A673 (cell line): ENCODE data around the gene KREMEN1. TPM values are rescaled to one million over a fixed set of nuclear protein-coding genes. Genes with fewer than 3 reads are reported as not detected.

Experiments used
- BruUV-seq: library from RNA; stranded (reverse); fragments of 400-500 nt; replicated peaks from 2 replicates; lab custom pipeline; 2021; lab: Mats Ljungman, UMichigan
- CTCF ChIA-PET: fragments of 300-600 bp; sonication (Branson Sonifier 250); formaldehyde crosslinking; loops from one replicate; lab custom pipeline; 2022; ENCODE audit warnings: antibody characterized with exemption; lab: Charles Lee
- POLR2A ChIA-PET: fragments of 300-600 bp; sonication (Branson Sonifier 250); formaldehyde crosslinking; loops from one replicate; lab custom pipeline; 2022; ENCODE audit warnings: antibody characterized with exemption; ENCODE audit not compliant: low non-redundant PET; lab: Charles Lee
- DNase-seq: peaks from one replicate; pipeline ENCODE4 v3.0.0-alpha.2; 2015; ENCODE audit warnings: low spot score
- H3K27ac ChIP-seq: fragments of 200-600 bp; sonication (generic); 2 replicates; pipeline ENCODE4 v1.5.1; 2016; ENCODE audit warnings: mixed run types, low read depth, mild to moderate bottlenecking, mixed read lengths, antibody characterized with exemption, low read length; ENCODE audit not compliant: poor library complexity, severe bottlenecking
- H3K27me3 ChIP-seq: fragments of 200-600 bp; sonication (generic); replicated peaks from 2 replicates; pipeline ENCODE4 v1.6.1; 2017; ENCODE audit warnings: mixed run types, low read depth, mild to moderate bottlenecking, mixed read lengths, antibody characterized with exemption, low read length; ENCODE audit not compliant: insufficient read depth, poor library complexity
- H3K36me3 ChIP-seq: fragments of 200-600 bp; sonication (generic); 2 replicates; pipeline ENCODE4 v1.6.1; 2016; ENCODE audit warnings: mixed run types, mild to moderate bottlenecking, mixed read lengths, antibody characterized with exemption, low read length; ENCODE audit not compliant: insufficient read depth, poor library complexity, severe bottlenecking
- H3K4me1 ChIP-seq: fragments of 200-600 bp; sonication (generic); 2 replicates; pipeline ENCODE4 v1.6.1; 2017; ENCODE audit warnings: mixed run types, mild to moderate bottlenecking, mixed read lengths, antibody characterized with exemption, low read length; ENCODE audit not compliant: insufficient read depth, poor library complexity, severe bottlenecking
- H3K4me3 ChIP-seq: fragments of 200-600 bp; sonication (generic); 2 replicates; pipeline ENCODE4 v1.5.1; 2016; ENCODE audit warnings: low read depth, mixed run types, mild to moderate bottlenecking, mixed read lengths, low read length; ENCODE audit not compliant: poor library complexity, severe bottlenecking
- H3K9me3 ChIP-seq: fragments of 200-600 bp; sonication (generic); 2 replicates; pipeline ENCODE4 v1.6.1; 2016; ENCODE audit warnings: mixed run types, low read depth, mild to moderate bottlenecking, mixed read lengths, antibody characterized with exemption, low read length; ENCODE audit not compliant: poor library complexity, severe bottlenecking
- CTCF ChIP-seq: fragments of 300-800, 200-600 bp; sonication (generic); conservative IDR thresholded peaks from 2 replicates; pipeline ENCODE4 v1.5.1; 2017; ENCODE audit warnings: low read depth, mild to moderate bottlenecking, antibody characterized with exemption, low read length, moderate library complexity, mixed read lengths
- EZH2 ChIP-seq: fragments of 200-600 bp; sonication (generic); IDR thresholded peaks from 2 replicates; pipeline ENCODE4 v1.6.1; 2017; ENCODE audit warnings: borderline replicate concordance, low read depth, mild to moderate bottlenecking, mixed read lengths, antibody characterized with exemption, low read length; ENCODE audit not compliant: poor library complexity, severe bottlenecking
- intact Hi-C: fragments of 100-400 bp; cut with micrococcal nuclease; formaldehyde crosslinking; loops from one replicate; pipeline ENCODE4 v1.10.0; 2022; ENCODE audit not compliant: unreplicated experiment
- total RNA-seq: library from RNA; stranded (reverse); gene quantifications from 2 replicates; pipeline ENCODE4 v1.2.3, GENCODE V29; 2021

Gene KREMEN1
- total RNA-seq, 1 experiment from 2014 or later, result 4.2 TPM

DNA sequence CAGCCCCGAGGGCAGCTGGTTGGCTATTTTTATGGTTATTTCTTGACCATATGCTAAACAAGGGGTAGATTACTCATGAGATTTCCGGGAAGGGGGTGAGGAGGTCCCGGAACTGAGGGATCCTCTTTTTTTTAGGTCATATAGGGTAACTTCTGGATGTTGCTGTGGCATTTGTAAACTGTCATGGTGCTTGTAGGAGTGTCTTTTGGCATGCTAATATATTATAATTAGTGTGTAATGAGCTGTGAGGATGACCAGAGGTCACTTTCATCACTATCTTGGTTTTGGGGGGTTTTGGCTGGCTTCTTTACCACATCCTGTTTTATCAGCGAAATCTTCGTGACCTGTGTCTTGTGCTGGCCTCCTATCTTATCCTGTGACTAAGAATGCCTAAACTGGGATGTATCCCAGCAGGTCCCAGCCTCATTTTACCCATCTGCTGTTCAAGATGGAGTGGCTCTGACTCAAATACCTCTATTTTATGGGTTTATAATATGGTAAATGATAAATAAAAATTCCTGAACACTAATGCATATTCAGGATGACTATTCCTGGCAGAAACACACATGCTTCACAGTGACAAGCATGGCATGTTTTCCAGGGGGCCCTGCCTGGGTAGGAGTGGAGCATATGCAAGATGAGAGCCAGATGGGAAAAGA lies 11.2 kb downstream of the KREMEN1 start:
- peaks cover 30% of the 10 kb centered on the region for H3K4me1 ChIP-seq
- POLR2A ChIA-PET, result no interaction called here
- H3K27me3 ChIP-seq, result no peaks in the 10 kb centered on the region
- no peaks in the 10 kb centered on the region for H3K36me3 ChIP-seq
- no peak overlapping the region for H3K27ac ChIP-seq
- no peak overlapping the region for H3K4me3 ChIP-seq
- H3K9me3 ChIP-seq, result no peaks in the 10 kb centered on the region
- no peak for TF ChIP-seq EZH2
- TF ChIP-seq CTCF, result no peak
- CTCF ChIA-PET, result no interaction called here
- intact Hi-C loops, result no loop called here
- no peak for DNase-seq
- BruUV-seq, result no TSS peak

DNA sequence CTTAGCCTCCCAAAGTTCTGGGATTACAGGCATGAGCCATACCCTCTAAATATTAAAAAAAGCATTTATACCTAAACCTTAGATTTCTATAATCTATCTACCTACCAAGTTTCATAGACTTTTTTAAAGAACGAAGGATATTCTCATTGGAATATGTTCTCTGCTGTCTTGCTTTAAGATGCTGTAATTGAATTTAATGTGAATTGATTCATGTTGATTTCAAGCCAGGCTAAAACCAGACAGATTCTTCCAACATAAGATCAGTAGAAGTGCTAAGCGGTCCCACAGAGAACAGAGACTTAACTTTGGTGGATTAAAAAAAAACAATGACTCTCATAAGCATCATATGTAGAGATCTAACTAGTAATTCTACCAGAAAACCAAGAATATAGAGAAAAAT lies 14.2 kb downstream of the KREMEN1 start:
- no peak for TF ChIP-seq EZH2
- TF ChIP-seq CTCF, result no peak
- ChIA-PET POLR2A (no interaction called here), CTCF (no interaction called here)
- Histone ChIP-seq H3K27me3 (no peaks in the 10 kb centered on the region), H3K4me3 (no peak overlapping the region), H3K4me1 (peaks cover 3% of the 10 kb centered on the region), H3K9me3 (no peaks in the 10 kb centered on the region), H3K36me3 (no peaks in the 10 kb centered on the region), H3K27ac (no peak overlapping the region)
- BruUV-seq, result no TSS peak
- intact Hi-C loops, result no loop called here
- DNase-seq, result no peak

DNA sequence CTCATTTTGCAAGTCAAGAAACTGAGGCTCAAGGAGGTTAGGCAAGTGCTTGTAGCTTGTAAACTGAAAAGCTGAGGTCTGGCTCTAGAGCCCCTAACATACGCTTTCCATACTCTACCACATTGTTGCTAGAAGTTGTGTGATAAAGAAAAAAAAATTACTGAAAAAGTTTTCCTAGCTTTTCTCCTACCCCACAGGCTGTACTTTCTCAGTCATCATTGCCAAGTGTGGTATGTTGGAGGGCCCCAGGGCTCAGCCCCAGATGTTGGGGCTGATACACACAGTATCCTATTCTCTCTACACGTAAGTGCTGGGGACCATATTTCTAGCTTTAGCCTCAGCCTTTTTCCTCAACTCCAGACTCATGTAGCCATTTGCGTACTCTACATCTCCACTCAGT lies 16.0 kb downstream of the KREMEN1 start:
- ChIA-PET CTCF (no interaction called here), POLR2A (no interaction called here)
- Histone ChIP-seq H3K4me3 (no peak overlapping the region), H3K27me3 (no peaks in the 10 kb centered on the region), H3K9me3 (no peaks in the 10 kb centered on the region), H3K36me3 (no peaks in the 10 kb centered on the region), H3K27ac (no peak overlapping the region), H3K4me1 (peaks cover 7% of the 10 kb centered on the region)
- BruUV-seq, result no TSS peak
- no peak for TF ChIP-seq EZH2
- no peak for TF ChIP-seq CTCF
- no peak for DNase-seq
- intact Hi-C loops, result no loop called here
